AG09319 (cell line): Measurements from ENCODE around the gene WNT1.

Experiments
- DNase-seq: peaks from one replicate; pipeline ENCODE4 v3.0.0-alpha.2; 2010; ENCODE audit warnings: low read depth; ENCODE audit errors: extremely low read depth
- TF ChIP-seq, protein P1 (sequence below): IDR thresholded peaks from 2 replicates; pipeline ENCODE4 v1.5.1; 2011; ENCODE audit warnings: low read depth, mild to moderate bottlenecking, inconsistent platforms, low read length, moderate library complexity

The WNT1 gene

DNA sequence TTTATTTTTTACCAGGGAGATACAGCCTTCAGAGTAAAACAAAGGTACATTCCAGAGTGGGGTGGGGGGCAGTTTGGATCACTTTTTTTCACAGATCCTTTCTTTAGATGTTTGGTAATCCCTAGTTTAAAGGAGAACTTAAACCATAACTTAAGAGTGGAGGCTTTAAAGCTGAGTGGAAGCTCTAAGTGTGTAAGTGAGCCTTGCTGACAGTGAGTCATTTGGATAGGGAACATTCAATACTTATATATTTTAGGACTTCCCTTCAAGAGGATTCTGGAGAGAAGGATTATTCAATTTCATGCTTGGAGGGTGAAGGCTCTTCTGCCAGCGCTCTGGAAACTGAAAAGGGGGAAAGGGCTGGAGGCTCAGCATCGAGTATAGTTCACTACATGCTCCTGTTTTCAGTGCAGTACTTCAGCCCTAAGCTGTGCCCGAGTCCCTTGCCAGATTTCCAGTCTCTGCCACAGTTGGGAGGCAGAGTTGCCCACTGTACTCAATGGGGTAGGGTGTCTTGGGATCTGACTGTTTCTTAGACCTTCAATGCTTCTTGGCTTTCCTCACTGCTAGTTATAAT lies 32.1 kb downstream of the WNT1 start:
- DNase-seq: no peak
- TF ChIP-seq, protein P1, sequence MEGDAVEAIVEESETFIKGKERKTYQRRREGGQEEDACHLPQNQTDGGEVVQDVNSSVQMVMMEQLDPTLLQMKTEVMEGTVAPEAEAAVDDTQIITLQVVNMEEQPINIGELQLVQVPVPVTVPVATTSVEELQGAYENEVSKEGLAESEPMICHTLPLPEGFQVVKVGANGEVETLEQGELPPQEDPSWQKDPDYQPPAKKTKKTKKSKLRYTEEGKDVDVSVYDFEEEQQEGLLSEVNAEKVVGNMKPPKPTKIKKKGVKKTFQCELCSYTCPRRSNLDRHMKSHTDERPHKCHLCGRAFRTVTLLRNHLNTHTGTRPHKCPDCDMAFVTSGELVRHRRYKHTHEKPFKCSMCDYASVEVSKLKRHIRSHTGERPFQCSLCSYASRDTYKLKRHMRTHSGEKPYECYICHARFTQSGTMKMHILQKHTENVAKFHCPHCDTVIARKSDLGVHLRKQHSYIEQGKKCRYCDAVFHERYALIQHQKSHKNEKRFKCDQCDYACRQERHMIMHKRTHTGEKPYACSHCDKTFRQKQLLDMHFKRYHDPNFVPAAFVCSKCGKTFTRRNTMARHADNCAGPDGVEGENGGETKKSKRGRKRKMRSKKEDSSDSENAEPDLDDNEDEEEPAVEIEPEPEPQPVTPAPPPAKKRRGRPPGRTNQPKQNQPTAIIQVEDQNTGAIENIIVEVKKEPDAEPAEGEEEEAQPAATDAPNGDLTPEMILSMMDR: no peak

DNA sequence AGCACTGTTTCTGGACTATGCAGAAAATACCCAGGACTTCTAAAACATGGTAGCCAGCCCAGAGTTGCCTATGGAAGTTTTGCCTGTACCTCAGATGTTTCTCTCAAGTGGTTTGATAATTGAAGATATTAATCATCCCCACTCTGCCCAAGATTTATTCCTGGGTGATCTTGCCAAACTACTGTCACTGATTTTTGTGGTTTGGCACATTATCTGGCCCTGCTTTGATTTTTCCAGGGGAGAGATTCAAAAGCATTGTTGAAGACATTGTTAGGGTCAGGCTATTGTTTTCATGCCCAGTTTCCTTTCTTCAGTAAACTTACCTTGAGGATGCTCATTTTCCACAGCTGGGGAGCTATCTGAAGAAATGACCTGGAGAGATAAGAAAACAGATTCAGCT lies 34.6 kb downstream of the WNT1 start:
- TF ChIP-seq, protein P1: no peak
- DNase-seq: no peak

DNA sequence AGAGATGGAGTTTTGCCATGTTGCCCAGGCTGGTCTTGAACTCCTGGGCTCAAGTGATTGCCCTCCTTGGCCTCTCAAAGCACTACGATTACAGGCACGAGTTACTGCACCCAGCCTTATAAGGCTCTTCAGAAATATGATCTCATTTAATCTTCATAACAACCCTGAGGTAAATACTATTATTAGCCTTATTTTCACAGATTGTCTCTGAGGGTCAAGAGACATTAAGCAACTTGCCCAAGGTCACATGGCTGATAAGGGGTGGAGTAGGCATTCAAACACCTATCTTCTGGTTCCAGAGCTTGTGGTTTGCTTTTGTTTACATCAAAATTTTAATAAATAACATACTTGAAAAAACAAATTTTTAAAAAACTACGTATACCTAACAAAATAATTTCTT lies 35.3 kb downstream of the WNT1 start:
- TF ChIP-seq, protein P1: no peak

DNA sequence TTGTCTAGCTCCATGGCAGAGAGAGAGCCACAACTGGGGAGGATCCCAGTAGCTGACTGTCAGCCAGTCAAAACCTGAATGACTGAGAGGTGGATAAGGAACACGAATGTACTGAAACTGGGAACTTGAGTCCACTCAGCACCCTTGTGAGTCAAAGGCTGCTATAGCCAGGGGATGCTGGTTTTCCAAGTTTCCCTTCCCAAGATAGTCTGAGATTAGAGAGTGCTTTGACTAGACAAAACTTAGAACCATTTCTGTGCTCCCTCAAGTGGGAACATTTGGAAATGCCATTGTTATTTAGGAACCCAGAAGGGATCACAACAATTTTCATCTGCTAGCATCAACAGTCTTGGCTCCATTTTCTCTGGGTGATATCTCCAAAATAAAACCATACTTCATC lies 36.4 kb downstream of the WNT1 start:
- TF ChIP-seq, protein P1: peak; percentile 30
- DNase-seq: no peak

More for the DNA sequence above, 35.3 kb downstream of the WNT1 start:
- no peak for DNase-seq

DNA sequence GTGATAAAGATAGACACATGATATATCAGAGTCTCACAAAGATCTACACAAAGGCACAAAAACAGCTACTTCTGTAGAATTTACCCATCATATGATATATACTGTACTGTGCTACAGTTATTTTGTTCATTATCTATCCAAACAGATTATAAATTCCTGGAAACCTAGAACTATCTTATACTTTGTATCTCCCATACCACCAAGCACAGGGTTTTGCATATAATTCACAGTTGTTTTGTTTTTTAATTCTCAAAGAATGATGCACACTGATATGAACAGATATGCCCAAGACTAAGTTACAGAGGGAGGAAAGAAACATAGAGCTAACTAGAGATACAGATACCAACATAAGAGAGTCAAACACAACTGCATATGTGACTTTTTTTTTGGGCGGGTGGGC lies 37.1 kb downstream of the WNT1 start:
- no peak for DNase-seq
- TF ChIP-seq, protein P1: no peak

DNA sequence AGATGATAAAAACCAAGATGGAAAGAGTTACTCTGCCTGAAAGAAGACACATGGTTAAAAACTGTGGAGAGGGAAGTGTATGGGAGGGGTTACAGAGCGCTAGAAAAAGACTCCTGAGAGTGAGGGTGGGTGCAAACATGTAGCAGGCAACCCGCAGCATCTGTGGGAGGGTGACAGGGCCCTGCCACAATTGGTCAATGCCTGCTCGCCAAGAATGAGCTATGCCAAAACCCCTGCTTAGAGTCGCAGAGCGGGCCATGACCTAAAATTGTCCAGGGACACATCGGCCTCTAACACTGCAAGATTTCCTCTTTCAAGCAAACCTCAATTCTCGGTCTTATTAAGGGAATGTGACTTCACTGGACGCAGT lies 39.8 kb downstream of the WNT1 start:
- TF ChIP-seq, protein P1: no peak; the same call in 1 of the 2 replicates
- DNase-seq: no peak

DNA sequence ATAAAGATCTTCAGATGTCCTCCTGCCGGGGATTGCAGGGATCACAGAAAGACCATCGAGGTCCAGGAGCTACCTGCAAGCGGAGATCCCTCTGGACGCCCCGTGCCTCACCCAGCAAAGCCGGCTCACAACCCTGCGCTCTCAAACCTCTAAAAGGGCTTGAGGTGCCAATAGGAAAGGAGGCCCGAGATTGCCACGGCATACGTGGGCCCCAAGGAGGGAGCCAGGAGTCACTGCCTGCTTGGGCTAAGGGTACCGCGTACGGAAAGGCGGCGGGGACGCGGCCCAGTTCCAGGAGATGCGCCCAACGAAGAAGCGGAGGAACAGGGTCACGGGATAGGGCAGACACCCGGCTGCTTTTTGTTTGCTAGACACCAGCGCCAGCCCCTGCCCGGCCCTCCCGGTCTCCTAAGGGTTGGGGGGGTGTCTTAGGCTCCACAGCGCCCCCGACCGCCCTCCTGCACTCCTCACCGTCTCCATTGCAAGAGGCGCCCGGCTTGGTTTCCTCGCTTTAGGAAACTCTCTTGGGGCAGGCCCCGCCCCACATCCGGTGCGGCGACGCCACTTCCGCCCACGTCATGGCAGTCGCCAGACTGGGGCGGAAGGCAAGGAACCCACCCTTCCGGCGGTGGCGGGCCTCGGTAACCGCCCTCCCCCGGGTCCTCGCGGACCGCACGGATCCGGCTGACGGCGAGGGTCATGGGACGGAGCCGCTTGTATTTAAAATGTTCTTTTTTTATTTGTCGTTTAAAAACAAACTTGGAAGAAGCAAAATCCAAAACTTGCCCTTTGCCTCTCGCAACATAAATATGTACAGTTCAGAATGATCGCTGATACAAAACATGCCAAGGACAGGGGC lies 40.4 kb downstream of the WNT1 start, which contains the start of gene PRKAG1:
Gene PRKAG1 (minus strand): TSS at position 516 of the 859 bp plus-strand sequence. CDS start 36 bp downstream, at position 480.
- DNase-seq: peak; percentile 95
- TF ChIP-seq, protein P1: peak; percentile 62
